NAMALWA (cell line): Measurements from ENCODE around the gene PHKG1.
"Not testable (repeated sequence)": the region's sequence is repeated elsewhere in the genome, so short reads cannot be mapped to it uniquely, and the experiment has no call there.

ENCODE experiments used
- DNase-seq: peaks from one replicate; pipeline ENCODE4 v3.0.0-alpha.2; 2015; ENCODE audit warnings: low spot score

The PHKG1 gene

DNA sequence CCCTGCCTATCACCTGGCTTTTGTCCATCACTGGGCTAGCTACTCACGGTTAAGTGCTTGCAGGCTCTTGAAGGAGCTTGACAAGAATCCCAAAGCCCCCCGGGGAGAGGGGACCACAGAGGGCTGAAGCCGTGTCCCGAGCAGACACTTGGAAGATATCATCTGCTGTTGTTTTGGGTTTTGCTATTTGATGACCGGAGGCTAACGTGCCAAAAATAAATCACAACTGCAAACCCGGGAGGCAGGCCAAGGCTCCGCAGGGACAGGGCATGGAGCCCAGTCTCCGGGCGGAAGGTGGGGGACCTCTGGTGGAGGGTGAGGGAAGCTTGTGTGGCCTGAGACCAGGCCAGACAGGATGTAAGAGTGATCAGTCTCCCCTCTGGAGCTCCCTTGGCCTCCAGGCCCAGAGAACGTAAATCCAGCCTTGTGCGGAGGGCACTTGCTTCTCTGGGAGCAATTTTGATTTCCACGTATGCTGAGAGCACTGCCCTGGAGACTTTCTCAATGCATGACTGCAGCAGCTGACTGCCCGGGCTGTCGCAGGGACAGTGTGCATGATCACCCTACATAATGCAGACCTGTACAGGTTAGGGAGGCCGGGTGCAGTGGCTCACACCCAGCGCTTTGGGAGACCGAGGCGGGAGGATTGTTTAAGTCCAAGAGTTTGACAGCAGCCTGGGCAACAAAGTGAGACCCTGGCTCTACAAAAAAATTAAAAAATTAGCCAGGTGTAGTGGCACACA, at the start of gene PHKG1:
TSS of gene PHKG1 (minus strand) at position 164 of the 743 bp plus-strand sequence. CDS start 4,011 bp downstream, outside the sequence.
- no peak for DNase-seq

DNA sequence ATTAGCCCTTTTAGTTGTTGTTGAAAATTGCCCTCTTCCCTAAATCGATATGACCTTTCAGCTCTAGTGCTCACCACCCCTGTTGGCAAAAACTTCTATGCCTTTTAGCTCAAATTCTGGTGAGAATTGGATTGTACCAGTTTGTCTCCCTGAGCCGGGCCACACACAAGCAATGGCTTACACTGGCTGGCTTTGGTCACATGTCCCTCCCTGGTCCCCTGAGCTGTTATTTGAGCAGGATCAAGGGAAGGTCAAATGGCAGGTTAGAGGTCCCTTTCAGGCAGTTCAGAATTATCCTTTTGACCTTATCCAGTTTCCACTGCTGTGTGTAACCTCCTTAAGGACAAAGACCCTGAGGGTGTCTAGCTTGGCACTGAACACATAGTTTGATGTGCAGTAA, 38.3 kb upstream of the PHKG1 start:
- not testable (repeated sequence) for DNase-seq

DNA sequence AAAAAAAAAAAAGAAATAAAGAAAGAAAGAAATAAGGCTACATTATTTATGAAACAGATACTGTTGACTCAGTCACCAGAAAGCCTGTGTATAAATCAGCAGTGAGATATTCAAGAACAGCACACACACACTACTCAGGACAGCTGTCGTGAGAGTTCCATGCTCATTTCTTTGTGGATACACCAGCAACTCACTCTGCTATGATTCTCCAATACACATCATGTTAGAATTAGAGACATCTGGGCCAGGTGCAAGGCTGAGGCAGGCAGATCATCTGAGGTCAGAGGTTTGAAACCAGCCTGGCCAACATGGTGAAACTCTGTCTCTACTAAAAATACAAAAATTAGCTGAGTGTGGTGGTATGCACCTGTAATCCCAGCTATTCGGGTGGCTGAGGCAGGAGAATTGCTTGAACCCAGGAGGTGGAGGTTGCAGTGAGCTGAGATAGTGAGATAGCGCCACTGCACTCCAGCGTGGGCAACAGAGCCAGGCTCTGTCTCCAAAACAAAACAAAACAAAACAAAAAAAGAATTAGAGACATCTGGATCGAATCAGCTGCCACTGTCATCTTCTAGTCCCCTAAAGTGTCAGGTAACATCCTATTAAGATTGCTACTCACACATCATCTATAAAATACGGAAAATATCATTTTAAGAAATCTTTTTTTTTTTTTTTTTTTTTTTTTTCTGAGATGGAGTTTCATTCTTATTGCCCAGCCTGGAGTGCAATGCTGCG, 34.7 kb upstream of the PHKG1 start:
- DNase-seq = peak; percentile 20

DNA sequence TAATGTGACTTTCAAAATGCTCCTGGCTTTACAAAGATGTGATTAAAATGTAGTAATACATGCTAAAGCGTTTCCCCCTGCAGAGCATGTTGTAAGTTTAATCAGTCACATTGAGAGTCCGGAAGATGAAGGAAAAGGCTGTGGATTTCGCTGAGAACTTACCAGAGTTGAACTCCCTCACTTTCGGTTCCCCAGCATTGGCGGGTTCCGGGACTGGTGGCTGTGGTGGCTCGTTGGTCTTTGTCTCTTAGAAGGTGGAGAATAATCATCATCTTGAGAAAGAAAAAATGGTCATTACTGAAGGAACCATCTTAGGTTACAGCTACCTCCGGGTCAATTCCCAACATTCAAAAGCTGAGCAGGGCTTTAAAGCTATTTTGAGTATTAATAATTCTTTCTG, 33.1 kb upstream of the PHKG1 start:
- no peak for DNase-seq

DNA sequence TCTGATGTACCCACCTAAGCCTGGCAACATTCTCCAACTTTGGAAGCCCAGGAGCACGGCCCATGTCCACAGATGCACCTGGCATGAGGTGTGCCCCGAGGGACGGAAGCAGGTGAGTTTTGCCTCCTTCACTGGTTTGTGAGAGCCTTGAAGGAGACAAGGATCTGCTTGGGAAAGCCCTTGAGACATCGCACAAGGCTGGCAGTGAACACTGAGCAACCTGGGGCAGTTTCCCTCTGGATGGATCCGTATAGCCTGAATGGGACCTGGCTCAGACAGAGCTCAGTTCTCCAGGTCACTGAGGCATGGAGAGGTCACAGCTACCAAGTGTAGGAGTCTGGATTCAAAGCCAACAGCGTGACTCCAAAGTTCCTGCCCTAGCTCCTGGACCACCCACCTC, 32.2 kb upstream of the PHKG1 start:
- no peak for DNase-seq

DNA sequence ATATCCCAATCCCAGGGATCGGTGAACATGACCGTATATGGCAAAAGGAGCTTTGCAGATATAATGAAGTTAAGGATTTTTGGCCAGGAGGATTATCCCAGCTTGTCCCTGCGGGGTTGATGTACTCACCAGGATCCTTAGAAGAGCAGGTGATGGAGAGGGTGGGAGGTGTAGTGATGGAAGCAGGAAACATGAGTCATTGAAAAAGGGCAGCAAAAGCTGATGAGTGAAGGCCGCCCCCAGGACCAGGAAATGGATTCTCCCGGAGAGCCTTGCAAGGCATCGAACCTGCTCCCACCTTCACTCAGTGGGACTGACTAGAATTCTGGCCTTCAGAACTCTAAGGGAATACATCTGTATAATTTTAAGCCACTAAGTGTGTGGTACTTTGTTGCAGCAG, 28.7 kb upstream of the PHKG1 start:
- DNase-seq = no peak

DNA sequence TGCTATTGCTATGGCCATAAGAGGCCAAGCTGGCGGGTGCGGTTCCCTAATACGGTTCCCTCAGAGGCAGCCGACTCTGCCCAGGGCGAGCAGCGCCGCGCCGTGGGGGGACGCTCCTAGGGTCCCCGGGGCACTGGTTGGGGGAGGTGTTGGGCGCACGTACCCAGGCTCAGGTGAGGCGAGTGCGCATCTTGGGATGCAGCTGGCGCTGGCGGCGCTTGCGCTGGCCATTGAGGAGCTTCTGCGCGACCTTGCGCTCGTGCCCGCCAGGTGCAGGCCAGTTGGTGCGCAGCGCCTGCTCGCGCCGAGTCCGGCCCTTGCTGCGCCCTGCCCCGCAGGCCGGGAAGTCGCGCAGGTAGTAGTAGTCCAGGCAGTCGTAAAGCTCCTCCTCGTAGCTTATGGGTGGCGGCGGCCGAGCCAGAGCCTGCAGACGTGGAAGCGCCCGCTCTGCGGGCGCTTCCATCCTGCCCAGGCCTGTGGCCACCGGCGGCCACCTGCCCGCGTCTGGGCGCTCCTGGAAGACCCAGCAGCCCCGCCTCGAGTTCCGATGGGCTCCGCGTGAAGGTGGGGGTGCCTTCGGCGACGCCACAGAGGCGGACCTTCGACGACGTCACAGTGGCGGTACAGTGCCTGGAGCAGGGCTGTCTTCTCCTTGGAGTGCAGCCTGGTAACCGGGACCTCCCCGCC, 23.2 kb upstream of the PHKG1 start, which contains the start of gene NUPR2:
TSS of gene NUPR2 (minus strand) at position 566 of the 687 bp plus-strand sequence. CDS start at position 463, 103 bp downstream.
- DNase-seq = no peak

DNA sequence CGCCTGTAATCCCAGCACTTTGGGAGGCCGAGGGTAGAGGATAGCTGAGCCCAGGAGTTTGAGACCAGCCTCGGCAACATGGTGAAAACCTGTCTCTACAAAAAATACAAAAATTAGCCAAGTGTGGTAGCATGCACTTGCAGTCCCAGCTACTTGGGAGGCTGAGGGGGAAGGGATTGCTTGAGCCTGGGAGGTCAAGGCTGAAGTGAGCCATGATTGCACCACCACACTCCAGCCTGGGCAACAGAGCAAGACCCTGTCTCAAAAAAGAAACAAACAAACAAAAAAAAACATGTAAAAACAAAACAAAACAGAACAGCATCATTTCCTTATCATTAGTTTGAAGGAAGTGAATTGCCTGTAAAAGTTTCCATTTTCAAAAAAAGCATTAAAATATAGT, 19.5 kb upstream of the PHKG1 start:
- not testable (repeated sequence) for DNase-seq

DNA sequence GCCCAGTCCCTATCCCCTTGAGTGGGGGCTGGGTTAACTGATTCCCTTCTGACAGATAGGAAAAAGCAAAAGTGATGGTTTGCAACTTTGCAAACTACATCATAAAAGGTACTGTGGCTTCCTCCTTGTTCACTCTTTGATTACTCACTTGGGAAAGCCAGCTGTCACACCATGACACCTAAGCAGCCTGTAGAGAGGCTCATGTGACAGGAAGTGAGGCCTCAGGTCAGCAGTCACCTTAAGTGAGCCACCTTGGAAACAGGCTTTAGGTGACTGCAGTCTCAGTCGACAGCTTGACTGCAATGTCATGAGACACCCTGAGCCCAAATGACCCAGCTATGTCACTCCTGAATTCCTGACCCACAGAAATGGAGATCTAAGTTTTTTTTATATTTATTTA, 17.9 kb upstream of the PHKG1 start:
- no peak for DNase-seq

DNA sequence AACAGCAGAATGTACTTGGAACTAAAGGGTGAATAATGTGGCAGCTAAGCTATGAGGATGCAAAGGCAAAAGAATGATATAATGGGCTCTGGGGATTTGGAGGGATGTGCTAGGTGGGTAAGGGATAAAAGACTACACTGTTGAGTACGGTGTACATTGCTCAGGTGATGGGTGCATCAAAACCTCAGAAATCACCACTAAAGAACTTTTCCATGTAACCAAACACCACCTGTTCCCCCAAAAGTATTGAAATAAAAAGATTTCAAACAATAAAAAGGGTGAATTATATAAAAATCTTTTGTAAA, 15.2 kb upstream of the PHKG1 start:
- no peak for DNase-seq

DNA sequence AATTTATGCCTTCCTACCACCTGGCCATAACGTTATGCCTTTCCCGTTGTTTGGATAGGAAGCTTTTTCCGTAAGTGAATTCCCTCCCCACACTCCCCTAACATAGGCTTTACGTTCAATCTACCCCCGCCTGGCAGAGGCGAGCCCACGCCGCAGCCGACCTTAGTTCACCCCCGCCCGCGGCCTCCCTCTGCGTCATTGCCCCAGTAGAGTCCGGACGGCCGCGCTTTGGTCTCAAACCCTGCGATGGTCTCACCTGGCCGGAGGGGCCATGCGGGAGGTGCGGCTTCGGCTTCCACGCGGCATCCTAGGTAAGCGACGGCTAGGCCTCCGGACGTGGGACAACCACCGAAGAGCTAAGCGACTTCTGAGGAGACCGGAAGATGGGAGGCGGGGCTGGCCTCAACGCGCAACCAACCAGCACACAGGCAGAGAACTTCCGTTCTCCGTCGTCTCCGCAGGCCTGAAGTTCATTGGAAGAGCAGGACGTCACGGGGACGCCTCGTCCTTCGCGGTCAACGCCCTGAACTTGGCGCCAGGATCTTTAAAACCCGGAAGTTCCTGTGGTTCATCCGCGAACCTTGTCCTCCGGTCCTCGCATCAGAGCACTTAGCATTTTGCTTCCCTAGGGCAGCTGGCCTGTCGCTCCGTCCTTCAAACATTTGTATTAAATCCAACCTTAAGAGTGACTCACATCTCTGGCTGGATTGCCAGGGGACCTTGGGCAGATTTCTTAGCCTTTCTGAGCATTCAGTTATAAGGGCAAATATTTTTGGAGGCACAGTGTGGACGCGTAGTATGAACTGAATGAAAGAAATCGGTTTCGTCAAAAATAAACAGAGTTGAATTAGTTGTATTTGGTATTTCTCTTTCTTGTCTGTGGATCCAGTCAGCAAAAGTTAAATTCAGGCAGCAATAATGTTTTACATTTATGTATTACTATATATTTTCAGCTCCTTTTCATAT, 13.6 kb upstream of the PHKG1 start, which contains the start of gene CHCHD2:
TSS of gene CHCHD2 (minus strand) at position 369 of the 966 bp plus-strand sequence. CDS start at position 306, 63 bp downstream.
- peak; percentile 100 for DNase-seq

DNA sequence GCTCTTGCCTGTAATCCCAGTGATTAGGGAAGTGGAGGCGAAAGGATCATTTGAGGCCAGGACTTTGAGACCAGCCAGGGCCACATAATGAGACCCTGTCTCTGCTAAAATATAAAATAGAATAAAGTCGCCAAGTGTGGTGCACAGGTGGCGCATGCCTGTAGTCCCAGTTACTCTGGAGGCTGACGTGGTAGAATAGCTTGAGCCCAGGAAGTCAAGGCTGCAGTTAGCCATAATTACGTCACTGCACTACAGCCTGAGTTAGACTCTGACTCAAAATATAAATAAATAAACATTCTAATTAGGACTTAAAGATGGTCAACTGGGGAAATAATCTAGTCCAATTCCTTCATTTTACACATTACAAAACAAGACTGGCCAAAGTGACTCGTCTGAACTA, 12.8 kb upstream of the PHKG1 start:
- peak; percentile 83 for DNase-seq

DNA sequence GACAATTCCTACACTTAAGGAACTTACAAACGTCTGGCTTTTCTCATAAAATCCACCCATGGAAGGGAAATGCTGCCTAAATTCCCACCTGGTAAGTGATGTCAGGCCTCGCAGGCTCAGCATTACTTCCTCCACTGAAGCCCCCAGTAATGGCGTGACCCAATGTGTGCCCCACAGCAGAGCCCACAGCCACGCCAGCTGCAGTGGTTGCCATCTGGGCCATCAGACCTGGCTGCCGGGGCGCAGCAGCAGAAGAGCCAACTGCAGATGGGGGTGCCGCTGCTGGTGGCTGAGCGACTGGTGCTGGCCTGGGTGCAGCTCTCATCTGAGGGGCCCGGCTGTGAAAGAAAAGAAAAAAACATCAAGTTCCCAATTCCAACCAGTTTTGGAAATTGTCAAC, 11.4 kb upstream of the PHKG1 start:
- DNase-seq = not testable (repeated sequence)

DNA sequence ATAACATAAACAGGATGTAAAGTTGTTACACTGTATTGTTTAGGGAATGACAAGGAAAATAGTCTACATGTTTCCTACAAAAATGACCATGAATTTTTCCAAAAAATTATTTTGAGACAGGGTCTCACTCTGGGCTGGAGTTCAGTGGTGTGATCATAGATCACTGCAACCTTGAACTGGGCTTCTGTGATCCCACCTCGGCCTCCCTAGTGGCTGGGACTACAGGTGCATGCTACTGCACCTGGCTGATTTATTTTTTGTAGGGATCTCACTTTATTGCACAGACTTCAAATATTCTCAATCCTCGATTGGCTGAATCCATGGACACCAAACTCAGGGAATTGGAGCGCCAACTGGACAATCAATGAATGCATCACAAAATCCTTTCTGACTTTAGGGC, 6.9 kb upstream of the PHKG1 start:
- no peak for DNase-seq

DNA sequence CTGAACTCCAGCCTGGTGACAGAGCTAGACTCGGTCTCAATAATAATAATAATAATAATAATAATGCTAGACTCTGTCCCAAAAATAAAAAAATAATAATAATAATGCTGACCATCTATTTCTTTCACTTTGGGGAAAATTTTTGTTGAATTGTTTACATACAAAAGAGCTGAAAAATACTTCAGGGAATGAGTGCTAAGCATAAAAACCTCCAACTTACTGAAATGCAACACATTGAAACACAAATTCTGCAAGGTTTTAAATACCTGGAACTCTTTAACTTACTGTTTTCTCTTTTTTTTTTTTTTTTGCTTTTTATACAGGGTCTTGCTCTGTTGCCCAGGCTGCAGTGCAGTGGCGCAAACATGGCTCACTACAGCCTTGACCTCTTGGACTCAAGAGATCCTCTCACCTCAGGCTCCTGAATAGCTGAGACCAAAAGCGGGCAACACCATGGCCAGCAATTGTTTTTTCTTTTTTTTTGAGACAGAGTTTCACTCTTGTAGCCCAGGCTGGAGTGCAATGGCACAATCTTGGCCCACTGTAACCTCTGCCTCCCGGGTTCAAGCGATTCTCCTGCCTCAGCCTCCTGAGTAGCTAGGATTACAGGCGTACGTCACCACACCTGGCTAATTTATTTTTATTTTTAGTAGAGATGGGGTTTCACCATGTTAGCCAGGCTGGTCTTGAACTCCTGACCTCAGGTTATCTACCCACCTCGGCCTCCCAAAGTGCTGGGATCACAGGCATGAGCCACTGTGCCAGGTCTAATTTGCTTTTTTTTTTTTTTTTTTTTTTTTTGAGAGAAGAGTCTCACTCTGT, 5.6 kb upstream of the PHKG1 start:
- DNase-seq = not testable (repeated sequence)

DNA sequence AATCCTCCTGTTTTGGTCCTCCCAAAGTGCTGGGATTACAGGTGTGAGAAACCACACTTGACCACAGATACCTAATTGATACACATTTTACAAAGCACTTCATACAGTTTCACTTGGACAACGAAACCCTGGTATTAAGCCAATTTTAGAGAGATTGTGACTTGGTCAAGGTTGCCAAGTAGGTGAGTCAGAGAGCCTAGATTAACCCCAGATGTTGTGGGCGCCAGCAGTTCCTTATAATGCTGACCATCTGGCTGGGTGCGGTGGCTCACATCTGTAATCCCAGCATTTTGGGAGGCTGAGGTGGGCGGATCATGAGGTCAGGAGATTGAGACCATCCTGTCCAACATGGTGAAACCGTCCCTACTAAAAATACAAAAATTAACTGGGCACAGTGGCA, 4.9 kb upstream of the PHKG1 start:
- no peak for DNase-seq

DNA sequence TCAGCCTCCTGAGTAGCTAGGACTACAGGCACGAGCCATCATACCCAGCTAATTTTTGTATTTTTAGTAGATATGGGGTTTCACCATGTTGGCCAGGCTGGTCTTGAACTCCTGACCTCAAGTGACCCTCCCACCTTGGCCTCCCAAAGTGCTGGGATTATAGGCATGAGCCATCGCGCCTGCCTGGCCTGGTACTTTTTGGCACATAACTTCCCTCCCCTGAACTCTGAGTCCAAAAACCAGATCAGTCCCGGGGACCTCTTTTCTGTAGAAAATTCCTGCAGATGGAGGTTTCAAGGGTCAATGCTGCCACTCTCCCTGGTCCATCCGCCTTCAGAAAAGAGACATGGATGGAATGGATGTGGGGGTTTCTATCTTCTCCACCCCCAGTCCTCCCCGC, 364 bp downstream of the PHKG1 start:
- not testable (repeated sequence) for DNase-seq

DNA sequence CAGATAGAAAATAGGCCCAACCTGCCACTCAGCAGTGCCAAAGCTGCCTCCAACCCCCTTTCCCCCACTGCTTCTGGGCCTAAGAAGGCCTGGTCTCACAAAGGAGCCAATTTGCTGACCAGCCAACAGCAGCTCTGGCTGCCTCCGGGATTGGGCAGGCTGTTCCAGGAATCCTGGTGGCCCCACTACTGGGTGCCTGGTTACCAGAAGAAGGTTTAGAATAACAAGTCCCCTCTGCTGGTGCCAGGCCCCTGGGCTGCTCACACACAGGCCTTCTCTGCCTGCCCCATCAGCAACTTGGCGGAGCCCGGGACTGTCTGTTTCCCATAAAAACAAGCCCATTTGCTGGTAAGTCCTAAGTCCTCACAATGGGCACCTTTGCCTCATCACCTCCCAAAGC, 1.2 kb downstream of the PHKG1 start:
- DNase-seq = no peak

DNA sequence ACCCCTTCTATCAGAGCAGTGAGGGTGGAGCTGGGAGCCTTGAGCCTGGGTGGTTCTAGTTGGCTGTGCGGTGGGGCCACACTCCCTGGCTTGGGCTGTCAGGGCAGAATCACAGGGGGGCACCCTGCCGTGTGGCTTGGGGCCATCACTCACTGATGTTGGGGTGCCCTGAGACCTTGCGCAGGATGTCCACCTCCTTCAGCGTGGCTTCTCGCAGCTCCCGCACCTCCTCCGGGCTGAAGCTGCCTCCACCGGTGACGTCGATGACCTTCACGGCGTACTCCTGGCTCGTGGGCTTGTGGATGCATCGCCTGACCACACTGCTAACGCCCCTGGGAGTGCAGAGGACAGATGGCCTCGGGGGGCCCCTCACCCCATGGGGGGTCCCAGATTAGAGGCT, 5.3 kb downstream of the PHKG1 start:
- no peak for DNase-seq

DNA sequence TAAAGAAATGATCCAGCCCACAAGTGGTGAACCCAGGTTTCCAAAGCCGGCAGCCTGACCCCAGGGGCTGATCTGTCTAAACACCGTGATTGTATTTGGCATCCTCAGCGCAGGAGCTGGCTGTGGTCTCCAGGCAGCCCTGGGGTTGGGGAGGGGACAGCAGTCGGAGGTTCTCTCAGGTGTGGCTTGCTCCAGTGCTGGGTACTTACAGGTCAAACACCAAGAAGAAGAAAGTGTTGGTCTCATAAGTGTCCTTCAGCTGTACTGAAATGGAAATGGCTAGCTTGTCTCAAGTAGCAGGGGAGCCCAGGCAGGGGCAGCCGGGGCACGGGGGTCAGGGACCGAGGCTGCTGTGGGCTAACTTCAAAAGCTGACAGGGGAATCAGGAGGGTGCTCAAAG, 6.0 kb downstream of the PHKG1 start:
- no peak for DNase-seq
